ENCODE results near the gene SCNN1B.

SCNN1B gene

DNA sequence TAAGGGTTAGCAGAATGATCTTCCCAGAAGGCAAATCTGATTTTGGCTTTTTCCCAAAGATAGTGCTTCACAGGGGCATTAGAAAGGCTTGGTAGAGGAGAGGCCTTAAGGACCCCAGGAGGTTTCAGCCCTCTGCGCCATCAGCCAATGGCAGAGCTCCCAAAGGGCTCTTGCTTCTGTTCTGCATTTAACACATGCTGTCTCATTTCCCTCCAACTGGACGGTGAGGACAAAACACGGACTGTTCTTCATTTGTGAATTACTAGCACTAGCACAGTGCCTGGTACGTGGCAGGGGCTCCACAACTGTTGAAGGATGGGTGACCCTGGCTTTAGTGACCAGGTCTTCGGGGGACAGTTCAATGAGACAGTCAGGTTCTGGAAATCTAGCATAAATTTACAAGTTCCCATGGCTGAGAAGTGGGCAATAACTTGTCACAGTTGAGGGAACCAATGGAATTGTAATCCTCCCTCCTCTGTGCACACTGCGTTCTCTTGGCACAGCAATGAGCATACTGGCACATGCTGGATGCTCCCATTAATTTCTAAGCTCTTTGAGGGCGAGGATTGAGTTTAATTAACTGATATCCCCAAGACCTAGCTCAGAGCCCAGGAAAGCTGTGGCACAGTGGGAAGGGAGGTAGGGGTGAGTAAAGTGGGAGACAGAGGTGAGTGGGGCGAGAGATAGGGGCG, 105.5 kb downstream of the SCNN1B start:
- no peak for DNase-seq (ENCODE audit: low read depth, low spot score)

DNA sequence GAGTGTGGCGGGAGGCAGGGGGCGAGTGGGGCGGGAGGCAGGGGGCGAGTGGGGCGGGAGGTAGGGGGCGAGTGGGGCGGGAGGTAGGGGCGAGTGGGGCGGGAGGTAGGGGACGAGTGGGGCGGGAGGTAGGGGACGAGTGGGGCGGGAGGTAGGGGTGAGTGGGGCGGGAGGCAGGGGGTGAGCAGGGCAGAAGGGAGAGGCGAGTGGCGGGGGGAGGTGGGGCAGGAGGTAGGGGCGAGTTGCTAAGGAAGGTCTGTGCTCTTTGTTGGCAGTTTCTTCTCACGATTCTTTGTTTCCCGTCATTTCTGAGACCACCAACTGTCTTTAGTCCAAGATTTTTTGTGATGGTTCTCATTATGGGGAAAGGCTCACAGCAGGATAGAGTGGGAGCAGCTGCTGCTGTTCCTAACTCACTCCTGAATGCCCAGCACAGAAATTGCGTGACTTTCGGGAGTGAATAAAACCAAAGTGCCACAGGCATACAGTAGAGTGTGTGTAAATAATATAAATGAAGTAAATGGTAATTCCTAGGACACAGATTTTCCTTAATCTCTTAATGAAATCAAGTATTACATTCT, 106.2 kb downstream of the SCNN1B start:
- no peak for DNase-seq (ENCODE audit: low read depth, low spot score)

DNA sequence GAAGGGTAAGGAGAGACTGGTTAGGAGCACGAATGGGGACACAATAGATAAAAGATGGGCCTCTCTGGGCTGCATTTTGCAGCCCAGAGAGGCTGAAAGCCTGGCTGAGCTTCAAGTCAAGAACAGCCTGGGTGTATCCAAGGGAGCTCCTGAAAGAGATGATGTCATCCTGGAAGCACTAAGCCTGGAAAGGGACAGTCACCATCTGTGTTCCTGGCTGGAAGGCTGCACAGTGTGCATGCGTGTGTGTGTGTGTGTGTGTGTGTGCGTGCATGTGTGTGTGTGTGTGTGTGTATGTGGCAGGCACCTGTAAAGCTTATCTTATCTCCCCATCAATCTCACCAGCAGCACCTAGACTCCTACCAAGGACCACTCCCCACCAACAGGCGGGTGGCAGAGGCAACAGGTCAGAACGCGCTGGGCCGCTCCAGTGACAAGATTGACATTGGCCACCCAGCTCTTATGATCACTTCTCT, 106.8 kb downstream of the SCNN1B start:
- DNase-seq (ENCODE audit: low read depth, low spot score), result no peak

DNA sequence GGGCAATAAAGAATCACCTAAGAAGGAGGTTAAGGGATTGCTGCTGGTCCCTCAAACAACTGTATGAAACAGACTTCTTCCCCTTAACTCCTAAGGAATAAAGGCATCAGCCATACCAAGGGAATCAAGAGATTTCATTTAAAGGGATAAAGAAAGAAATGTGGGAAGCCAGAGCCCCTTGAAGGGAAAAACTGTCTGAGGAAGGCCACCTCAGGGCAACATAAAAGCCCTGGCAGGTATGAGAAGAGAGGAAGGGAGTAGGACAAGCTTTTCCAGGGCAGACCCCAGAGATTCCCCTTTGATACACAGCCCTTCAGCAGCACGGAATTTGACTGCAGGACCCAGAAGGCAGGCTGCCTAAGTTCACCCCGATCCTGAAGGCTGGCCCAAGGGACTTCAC, 107.4 kb downstream of the SCNN1B start:
- DNase-seq (ENCODE audit: low read depth, low spot score), result no peak

DNA sequence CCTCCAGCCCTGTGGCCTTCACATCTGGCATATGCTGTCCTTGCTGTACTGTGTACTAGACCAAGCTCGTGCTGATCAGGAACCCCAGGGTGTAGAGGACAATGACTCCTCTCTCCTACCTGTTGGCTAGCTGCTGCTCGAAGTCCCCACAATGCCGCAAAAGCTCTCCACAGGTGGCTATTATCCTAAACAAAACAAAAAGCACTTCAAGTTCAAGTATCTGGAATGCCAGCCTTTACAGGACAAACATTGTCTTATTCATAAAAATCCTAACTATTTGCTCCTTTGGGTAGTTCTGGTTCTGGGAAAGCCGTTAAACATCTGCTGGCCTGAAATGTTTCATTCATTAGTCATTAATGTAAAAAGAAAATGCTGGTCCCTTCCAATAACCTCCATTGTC, 108.1 kb downstream of the SCNN1B start:
- DNase-seq (ENCODE audit: low read depth, low spot score), result no peak

DNA sequence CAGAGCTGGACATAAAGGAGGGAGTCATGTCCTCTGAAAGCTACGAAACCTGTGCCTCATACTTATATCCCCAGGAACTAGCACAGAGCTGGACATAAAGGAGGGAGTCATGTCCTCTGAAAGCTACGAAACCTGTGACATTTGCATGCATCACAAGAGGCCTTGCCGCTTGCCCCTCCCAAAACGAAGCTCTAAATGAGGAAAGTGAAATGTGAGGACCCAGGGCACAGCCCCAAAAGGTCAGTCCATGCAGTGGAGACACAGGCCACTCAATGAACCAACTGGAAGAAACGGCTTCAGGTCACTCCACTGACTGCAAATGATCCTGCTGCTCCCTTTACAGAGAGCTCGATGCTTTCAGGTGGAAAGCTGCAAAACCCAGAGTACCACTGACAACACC, 112.6 kb downstream of the SCNN1B start:
- no peak for DNase-seq (ENCODE audit: low read depth, low spot score)

DNA sequence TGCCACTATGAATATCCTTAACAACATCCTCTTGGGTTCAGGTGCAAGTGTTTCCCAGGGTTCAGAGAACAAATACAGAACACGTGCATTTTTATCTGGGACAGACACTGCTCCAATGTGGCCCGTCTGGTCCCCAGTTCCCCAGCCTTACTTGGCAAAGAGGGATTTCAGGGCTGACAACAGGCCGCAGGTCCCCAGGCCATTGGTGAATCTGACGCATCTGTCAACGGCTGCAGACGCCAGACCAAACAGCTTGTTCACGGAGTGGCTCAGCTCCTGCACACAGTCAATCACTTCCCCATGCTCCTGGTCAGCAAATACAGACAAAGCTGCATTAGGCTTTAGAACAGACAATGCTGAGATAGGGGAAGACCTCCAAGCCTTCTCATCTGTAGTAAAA, 114.7 kb downstream of the SCNN1B start:
- DNase-seq (ENCODE audit: low read depth, low spot score), result no peak

DNA sequence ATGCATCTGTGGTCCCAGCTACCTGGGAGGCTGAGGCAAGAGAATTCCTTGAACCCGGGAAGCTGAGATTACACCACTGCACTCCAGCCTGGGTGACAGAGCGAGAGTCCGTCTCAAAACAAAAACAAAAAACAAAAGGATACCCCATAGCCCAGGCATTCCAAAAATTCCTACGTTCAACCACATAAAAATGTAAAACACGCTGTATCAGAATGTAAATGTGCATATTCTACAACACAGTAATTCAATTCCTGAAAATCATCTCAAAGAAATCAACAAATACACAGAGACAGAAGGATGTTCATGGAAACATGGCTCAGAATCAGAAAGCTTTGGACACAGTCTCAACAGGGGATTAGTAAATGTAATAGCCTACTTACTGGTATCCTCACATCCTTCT, 117.9 kb downstream of the SCNN1B start:
- no peak for DNase-seq (ENCODE audit: low read depth, low spot score)

DNA sequence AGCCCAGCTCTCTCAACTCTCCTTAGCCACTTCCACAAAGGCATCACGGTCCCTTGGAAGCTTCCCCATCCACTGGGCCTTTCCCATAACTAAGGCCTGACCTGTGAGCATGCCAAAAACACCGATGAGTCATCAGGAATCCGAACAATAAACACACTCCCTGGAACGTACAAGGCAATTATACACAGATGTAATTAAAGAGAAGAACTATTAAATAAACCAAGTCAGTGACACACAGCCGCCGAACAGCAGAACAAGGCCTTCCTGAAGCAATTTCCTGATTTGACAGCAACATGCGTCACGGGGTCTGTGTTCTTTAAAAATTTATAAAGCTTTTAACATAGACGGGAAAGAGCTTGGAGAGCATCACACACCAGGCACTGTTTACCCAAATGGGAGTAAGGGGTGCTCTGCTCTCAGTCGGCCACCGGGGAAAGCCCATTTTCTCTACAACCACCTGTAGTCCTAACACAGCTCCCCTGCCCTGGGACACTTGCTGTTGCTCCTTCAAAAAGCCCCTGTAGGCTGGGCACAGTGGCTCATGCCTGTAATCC, 121.5 kb downstream of the SCNN1B start:
- no peak for DNase-seq (ENCODE audit: low read depth, low spot score)

DNA sequence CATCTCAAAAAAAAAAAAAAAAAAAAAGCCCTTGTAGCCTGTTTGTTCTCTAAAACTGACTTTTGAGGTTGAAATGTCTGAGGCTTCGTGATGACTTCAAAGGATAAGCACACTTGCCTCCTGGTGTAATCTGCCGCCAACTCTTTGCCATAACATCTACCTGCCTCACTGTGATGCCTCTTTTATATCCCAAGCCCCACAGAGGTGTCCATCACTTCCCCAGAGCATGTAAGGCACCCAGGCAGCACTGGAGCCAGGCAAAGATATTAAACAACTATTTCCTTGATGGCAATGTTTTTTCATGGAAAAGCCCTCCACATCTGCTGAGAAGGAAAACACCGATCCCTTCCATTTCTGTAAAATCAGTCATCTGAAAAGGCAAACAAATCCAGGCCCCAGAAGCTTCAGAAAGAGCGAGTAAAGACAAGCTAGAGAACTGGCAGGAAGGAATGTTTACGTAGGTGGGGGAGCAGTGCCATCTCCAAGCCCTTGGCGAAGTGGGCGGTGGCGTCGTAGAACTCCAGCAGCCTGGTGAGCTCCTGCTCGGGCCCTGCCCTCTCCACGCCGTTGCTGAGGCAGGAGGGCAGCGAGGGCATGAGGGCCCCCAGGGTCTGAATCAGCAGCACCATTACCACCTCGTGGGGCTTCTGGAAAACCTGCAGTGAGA, 122.3 kb downstream of the SCNN1B start:
- DNase-seq (ENCODE audit: low read depth, low spot score), result no peak

DNA sequence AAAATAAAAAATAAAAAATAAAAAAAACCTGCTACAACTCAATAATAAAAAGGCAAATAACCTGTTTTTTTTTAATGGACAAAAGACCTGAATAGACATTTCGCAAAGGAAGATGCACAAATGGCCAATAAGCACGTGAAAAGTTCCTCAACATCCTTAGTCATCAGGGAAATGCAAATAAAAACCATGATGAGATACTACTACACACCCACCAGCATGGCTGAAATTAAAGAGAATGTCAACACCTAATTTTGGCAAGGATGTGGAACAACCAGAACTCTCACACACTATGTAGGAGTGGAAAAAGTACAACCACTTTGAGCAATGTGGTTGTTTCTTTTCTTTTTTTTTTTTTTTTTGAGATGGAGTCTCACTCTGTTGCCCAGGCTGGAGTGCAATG, 126.2 kb downstream of the SCNN1B start:
- DNase-seq (ENCODE audit: low read depth, low spot score), result no peak
